ENCODE measurements around the gene NOS1AP. TPM values are rescaled to one million over a fixed set of nuclear protein-coding genes. Genes with fewer than 3 reads are reported as not detected.

NOS1AP gene
- total and polyA plus RNA-seq, 2 experiments from 2014 or later: 5.8 to 6.6 TPM

DNA sequence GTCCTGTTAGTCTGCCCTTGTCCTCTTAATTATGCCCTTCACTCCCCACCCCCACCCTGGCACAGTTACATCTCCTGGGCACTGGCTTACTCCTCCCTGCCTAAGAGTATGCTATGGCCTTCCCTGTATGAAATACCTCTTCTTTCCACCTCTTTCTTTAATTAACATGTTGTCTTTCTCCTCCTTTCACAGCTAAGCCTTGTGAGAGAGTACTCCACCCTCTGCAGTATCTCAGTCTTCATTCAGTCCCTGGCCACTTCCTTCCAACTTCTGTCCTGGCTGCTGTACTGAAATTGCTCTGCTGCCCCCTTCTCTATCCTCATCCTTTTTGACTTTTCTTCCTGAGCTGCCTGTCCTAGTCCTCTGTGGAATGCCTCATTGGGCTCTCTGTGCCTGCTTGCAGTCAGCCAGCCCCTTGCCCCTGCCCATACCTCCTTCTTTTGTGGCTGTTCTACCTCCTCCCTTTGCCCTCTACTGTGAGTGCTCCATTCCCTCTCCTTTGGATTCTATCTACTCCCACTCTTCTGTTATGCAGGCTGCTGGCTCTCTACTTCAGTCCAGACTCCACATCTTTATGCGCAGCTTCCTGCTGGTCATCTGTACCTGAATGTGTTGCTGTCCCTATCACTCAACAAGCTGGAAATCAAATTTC, 8.3 kb downstream of the NOS1AP start:
- Histone ChIP-seq H3F3A (replicated peaks; ENCODE audit: low read depth) (no peaks in the 10 kb centered on the region), H3K9me2 (ENCODE audit: insufficient read depth) (peaks cover 7% of the 10 kb centered on the region), H3K27me3 (ENCODE audit: insufficient read depth) (no peaks in the 10 kb centered on the region), H3K79me2 (replicated peaks; ENCODE audit: insufficient read depth) (peaks cover 85% of the 10 kb centered on the region), H2AFZ (no peak overlapping the region), H3K36me3 (ENCODE audit: insufficient read depth) (no peaks in the 10 kb centered on the region), H4K20me1 (replicated peaks; ENCODE audit: insufficient read depth) (peaks cover 31% of the 10 kb centered on the region), H3K27ac (ENCODE audit: low read depth) (no peak overlapping the region), H3K4me2 (0 out of 2 replicates have a peak overlapping the region, but pooled peaks have one; percentile 26), H3K4me3 (no peak overlapping the region), H3K4me1 (ENCODE audit: insufficient read depth) (peaks cover 13% of the 10 kb centered on the region)
- ATAC-seq (peak; percentile 50), DNase-seq (ENCODE audit: low spot score) (no peak)
- Mint-ChIP-seq H3K9me3 (peaks cover 7% of the 10 kb centered on the region; the same call in 1 of the 3 replicates), H3K4me1 (peaks cover 58% of the 10 kb centered on the region), H3K27me3 (ENCODE audit: insufficient read depth, low read depth, poor library complexity) (peaks cover 4% of the 10 kb centered on the region), H3K4me3 (no peak overlapping the region), H3K36me3 (ENCODE audit: low read depth) (peaks cover 38% of the 10 kb centered on the region), H3K27ac (no peak overlapping the region)
- TF ChIP-seq ZNF114 (CRISPR knock-in tag; IDR thresholded peaks at IDR 0.05) (no peak), NANOG (IDR thresholded peaks at IDR 0.05; ENCODE audit: borderline replicate concordance) (no peak), POLR2AphosphoS5 (IDR thresholded peaks at IDR 0.05; ENCODE audit: low read depth) (no peak), EZH2phosphoT487 (IDR thresholded peaks at IDR 0.05; ENCODE audit: unreplicated experiment) (no peak), STAT1 (IDR thresholded peaks at IDR 0.05; ENCODE audit: unreplicated experiment) (no peak), CREB1 (CRISPR knock-in tag; IDR thresholded peaks at IDR 0.05; ENCODE audit: low read depth) (no peak), ZNF331 (CRISPR knock-in tag; IDR thresholded peaks at IDR 0.05; ENCODE audit: low read depth) (no peak), EZH2 (IDR thresholded peaks at IDR 0.05; ENCODE audit: low read depth, unreplicated experiment) (no peak), JUNB (IDR thresholded peaks at IDR 0.05; ENCODE audit: unreplicated experiment) (no peak), CTCF (conservative IDR thresholded peaks at IDR 0.05; ENCODE audit: low read depth in 2 of 2) (no peak), REST (IDR thresholded peaks at IDR 0.05; ENCODE audit: unreplicated experiment) (no peak)
- TF ChIP-seq, protein P1, sequence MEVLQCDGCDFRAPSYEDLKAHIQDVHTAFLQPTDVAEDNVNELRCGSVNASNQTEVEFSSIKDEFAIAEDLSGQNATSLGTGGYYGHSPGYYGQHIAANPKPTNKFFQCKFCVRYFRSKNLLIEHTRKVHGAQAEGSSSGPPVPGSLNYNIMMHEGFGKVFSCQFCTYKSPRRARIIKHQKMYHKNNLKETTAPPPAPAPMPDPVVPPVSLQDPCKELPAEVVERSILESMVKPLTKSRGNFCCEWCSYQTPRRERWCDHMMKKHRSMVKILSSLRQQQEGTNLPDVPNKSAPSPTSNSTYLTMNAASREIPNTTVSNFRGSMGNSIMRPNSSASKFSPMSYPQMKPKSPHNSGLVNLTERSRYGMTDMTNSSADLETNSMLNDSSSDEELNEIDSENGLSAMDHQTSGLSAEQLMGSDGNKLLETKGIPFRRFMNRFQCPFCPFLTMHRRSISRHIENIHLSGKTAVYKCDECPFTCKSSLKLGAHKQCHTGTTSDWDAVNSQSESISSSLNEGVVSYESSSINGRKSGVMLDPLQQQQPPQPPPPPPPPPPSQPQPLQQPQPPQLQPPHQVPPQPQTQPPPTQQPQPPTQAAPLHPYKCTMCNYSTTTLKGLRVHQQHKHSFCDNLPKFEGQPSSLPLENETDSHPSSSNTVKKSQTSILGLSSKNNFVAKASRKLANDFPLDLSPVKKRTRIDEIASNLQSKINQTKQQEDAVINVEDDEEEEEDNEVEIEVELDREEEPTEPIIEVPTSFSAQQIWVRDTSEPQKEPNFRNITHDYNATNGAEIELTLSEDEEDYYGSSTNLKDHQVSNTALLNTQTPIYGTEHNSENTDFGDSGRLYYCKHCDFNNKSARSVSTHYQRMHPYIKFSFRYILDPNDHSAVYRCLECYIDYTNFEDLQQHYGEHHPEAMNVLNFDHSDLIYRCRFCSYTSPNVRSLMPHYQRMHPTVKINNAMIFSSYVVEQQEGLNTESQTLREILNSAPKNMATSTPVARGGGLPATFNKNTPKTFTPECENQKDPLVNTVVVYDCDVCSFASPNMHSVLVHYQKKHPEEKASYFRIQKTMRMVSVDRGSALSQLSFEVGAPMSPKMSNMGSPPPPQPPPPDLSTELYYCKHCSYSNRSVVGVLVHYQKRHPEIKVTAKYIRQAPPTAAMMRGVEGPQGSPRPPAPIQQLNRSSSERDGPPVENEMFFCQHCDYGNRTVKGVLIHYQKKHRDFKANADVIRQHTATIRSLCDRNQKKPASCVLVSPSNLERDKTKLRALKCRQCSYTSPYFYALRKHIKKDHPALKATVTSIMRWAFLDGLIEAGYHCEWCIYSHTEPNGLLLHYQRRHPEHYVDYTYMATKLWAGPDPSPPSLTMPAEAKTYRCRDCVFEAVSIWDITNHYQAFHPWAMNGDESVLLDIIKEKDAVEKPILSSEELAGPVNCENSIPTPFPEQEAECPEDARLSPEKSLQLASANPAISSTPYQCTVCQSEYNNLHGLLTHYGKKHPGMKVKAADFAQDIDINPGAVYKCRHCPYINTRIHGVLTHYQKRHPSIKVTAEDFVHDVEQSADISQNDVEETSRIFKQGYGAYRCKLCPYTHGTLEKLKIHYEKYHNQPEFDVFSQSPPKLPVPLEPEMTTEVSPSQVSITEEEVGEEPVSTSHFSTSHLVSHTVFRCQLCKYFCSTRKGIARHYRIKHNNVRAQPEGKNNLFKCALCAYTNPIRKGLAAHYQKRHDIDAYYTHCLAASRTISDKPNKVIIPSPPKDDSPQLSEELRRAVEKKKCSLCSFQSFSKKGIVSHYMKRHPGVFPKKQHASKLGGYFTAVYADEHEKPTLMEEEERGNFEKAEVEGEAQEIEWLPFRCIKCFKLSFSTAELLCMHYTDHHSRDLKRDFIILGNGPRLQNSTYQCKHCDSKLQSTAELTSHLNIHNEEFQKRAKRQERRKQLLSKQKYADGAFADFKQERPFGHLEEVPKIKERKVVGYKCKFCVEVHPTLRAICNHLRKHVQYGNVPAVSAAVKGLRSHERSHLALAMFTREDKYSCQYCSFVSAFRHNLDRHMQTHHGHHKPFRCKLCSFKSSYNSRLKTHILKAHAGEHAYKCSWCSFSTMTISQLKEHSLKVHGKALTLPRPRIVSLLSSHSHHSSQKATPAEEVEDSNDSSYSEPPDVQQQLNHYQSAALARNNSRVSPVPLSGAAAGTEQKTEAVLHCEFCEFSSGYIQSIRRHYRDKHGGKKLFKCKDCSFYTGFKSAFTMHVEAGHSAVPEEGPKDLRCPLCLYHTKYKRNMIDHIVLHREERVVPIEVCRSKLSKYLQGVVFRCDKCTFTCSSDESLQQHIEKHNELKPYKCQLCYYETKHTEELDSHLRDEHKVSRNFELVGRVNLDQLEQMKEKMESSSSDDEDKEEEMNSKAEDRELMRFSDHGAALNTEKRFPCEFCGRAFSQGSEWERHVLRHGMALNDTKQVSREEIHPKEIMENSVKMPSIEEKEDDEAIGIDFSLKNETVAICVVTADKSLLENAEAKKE (CRISPR knock-in tag; IDR thresholded peaks at IDR 0.05): no peak
- TF ChIP-seq, protein P2, sequence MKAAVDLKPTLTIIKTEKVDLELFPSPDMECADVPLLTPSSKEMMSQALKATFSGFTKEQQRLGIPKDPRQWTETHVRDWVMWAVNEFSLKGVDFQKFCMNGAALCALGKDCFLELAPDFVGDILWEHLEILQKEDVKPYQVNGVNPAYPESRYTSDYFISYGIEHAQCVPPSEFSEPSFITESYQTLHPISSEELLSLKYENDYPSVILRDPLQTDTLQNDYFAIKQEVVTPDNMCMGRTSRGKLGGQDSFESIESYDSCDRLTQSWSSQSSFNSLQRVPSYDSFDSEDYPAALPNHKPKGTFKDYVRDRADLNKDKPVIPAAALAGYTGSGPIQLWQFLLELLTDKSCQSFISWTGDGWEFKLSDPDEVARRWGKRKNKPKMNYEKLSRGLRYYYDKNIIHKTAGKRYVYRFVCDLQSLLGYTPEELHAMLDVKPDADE (IDR thresholded peaks at IDR 0.05): no peak
